Measurements from ENCODE around the gene NUTM1.

The NUTM1 gene, protein sequence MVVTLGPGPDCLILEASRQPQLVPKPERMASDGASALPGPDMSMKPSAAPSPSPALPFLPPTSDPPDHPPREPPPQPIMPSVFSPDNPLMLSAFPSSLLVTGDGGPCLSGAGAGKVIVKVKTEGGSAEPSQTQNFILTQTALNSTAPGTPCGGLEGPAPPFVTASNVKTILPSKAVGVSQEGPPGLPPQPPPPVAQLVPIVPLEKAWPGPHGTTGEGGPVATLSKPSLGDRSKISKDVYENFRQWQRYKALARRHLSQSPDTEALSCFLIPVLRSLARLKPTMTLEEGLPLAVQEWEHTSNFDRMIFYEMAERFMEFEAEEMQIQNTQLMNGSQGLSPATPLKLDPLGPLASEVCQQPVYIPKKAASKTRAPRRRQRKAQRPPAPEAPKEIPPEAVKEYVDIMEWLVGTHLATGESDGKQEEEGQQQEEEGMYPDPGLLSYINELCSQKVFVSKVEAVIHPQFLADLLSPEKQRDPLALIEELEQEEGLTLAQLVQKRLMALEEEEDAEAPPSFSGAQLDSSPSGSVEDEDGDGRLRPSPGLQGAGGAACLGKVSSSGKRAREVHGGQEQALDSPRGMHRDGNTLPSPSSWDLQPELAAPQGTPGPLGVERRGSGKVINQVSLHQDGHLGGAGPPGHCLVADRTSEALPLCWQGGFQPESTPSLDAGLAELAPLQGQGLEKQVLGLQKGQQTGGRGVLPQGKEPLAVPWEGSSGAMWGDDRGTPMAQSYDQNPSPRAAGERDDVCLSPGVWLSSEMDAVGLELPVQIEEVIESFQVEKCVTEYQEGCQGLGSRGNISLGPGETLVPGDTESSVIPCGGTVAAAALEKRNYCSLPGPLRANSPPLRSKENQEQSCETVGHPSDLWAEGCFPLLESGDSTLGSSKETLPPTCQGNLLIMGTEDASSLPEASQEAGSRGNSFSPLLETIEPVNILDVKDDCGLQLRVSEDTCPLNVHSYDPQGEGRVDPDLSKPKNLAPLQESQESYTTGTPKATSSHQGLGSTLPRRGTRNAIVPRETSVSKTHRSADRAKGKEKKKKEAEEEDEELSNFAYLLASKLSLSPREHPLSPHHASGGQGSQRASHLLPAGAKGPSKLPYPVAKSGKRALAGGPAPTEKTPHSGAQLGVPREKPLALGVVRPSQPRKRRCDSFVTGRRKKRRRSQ

DNA sequence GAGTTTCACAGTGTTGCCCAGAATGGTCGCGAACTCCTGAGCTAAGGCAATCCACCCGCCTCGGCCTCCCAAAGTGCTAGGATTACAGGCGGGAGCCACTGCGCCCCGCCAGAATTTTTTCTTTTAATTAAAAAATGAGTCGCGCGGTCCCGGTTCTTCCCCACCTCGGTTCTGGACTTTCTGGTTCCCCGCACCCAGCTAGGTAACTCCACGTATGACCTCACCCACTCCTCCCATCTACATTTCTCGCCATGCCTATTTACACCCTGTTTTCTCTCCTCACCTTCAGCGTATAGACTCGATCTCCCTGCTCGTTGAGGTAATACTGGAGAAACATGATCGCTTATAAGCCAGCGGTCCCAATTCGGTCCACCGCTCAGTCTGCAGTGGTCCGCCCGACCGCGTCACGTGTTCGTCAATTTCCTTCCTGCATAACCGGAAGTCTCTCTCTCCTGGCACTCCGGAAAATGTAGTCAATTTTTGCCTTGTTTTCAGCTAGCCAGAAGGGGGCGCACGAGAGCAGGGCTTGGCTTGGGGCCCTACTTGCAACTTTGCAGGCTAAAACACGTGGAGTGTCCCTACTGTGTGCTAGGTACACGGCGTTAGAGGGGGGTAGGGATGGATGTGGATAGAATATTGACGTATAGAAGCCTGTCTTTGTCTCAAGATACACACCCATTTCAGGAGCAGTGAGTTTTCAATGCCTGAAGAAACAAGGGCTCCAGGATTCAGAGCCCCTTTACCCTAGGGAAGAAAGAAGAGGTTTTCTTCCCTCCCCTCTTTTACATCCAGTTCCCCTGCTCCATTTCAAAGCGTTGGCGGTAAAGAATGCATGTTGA is at the start of gene NUTM1, which contains the start of gene NOP10:
TSS of gene NUTM1 (plus strand) at position 579 of the 839 bp plus-strand sequence. CDS start 382 bp downstream, outside the sequence.
TSS of gene NOP10 (minus strand) at position 400 of the 839 bp plus-strand sequence. CDS start at position 337, 63 bp downstream.
- no peak within 1 kb of the TSS for H3K27ac Mint-ChIP-seq
- H3K9me3 Mint-ChIP-seq: no peaks in the 10 kb centered on the region
- peaks cover 9% of the 10 kb centered on the region for H3K36me3 Mint-ChIP-seq
- H3K4me3 Mint-ChIP-seq: peak within 1 kb of the TSS; percentile 84
- ATAC-seq (ENCODE audit: low read depth) (peak; percentile 91), DNase-seq (ENCODE audit: low spot score in 2 of 2) (peak; percentile 93 to 96)
- no peaks in the 10 kb centered on the region for H3K27me3 Mint-ChIP-seq
- peaks cover 9% of the 10 kb centered on the region for H3K4me1 Mint-ChIP-seq

DNA sequence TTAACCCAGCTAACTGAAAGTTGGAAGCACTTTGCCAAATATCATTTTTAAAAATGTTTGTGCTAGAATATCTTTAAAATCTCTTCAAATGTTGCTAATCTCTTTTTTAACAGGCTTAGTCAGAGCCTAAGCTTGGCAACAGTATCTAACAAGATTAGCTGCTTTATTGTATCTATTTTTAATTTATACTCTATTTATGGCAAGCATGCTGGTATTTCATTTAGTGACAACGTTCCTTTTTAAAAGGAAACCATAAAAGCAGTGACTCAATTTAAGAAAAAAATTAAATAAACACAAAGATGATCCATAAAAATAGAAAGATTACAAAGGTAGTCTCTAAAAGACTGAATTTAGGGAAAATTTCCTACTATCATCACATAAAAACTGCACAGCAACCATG is 46.1 kb upstream of the NUTM1 start:
- no peak overlapping the region for H3K4me3 Mint-ChIP-seq
- H3K27ac Mint-ChIP-seq: no peak overlapping the region
- ATAC-seq (ENCODE audit: low read depth) (no peak), DNase-seq (ENCODE audit: low spot score in 2 of 2) (no peak)
- H3K9me3 Mint-ChIP-seq: no peaks in the 10 kb centered on the region
- H3K4me1 Mint-ChIP-seq: peaks cover 33% of the 10 kb centered on the region
- H3K36me3 Mint-ChIP-seq: peaks cover 13% of the 10 kb centered on the region
- H3K27me3 Mint-ChIP-seq: no peaks in the 10 kb centered on the region

DNA sequence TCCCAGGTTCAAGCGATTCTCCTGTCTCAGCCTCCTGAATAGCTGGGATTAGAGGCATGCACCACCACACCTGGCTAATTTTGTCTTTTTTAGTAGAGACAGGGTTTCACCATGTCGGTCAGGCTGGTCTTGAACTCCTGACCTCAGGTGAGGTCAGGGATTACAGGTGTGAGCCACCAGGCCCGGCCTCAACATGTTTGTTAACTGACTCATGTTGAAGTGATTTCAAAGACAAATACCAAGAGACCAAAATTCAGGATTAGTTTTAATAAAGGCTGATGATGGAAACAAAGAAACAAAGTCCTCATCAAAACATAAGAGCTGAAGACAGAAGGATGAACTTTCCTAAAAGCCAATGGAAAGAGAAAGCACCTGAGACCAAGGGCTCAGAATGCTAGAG is 42.1 kb upstream of the NUTM1 start:
- H3K4me3 Mint-ChIP-seq: no peak overlapping the region
- DNase-seq (ENCODE audit: low spot score in 2 of 2): no peak
- H3K36me3 Mint-ChIP-seq: peaks cover 14% of the 10 kb centered on the region
- H3K27me3 Mint-ChIP-seq: no peaks in the 10 kb centered on the region
- H3K9me3 Mint-ChIP-seq: no peaks in the 10 kb centered on the region
- ATAC-seq (ENCODE audit: low read depth): no peak
- no peak overlapping the region for H3K27ac Mint-ChIP-seq
- peaks cover 48% of the 10 kb centered on the region for H3K4me1 Mint-ChIP-seq

DNA sequence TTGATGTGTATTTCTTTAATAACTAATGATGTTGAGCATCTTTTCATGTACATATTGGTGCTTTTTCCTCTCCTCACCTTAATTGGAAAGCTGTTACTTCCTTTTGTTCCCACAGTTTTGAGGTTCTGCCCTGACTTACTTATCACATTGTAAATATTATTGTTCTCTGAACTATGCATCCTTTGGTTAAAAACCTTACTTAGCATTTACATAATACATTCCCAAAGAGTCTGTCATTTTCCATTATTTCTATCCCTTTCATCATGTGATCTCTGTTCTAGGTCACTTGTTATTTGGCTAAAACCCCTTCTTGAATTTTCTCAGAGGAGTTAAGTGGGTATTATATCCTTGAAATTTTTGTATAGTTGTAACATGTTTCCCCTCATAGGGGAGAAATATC is 38.5 kb upstream of the NUTM1 start:
- Mint-ChIP-seq H3K36me3 (peaks cover 21% of the 10 kb centered on the region), H3K9me3 (peaks cover 2% of the 10 kb centered on the region), H3K27ac (peak overlapping the region; percentile 21), H3K4me1 (peaks cover 37% of the 10 kb centered on the region), H3K4me3 (no peak overlapping the region), H3K27me3 (no peaks in the 10 kb centered on the region)
- DNase-seq (ENCODE audit: low spot score in 2 of 2) (no peak), ATAC-seq (ENCODE audit: low read depth) (no peak)

DNA sequence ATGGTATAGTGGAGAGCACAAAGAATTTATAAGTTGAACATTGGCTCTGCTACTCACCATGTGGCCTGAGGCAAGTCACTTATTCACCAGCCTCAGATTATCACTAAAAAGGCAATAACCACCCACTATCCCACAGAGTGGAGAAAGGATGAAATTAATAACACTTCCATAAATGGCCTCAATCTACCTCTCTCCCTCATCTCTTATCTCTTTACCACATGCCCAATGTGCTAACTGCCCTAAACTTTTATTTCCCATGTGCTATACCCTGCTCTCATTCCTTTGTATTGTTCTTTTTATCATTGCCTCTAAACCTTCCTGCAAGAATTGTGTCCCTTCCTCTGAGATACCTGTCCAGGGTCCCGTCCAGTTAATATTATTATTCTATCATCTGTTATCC is 31.6 kb upstream of the NUTM1 start:
- Mint-ChIP-seq H3K27me3 (no peaks in the 10 kb centered on the region), H3K9me3 (peaks cover 2% of the 10 kb centered on the region), H3K27ac (no peak overlapping the region), H3K36me3 (peaks cover 25% of the 10 kb centered on the region), H3K4me1 (peaks cover 26% of the 10 kb centered on the region), H3K4me3 (no peak overlapping the region)
- ATAC-seq (ENCODE audit: low read depth) (no peak), DNase-seq (ENCODE audit: low spot score in 2 of 2) (no peak)

DNA sequence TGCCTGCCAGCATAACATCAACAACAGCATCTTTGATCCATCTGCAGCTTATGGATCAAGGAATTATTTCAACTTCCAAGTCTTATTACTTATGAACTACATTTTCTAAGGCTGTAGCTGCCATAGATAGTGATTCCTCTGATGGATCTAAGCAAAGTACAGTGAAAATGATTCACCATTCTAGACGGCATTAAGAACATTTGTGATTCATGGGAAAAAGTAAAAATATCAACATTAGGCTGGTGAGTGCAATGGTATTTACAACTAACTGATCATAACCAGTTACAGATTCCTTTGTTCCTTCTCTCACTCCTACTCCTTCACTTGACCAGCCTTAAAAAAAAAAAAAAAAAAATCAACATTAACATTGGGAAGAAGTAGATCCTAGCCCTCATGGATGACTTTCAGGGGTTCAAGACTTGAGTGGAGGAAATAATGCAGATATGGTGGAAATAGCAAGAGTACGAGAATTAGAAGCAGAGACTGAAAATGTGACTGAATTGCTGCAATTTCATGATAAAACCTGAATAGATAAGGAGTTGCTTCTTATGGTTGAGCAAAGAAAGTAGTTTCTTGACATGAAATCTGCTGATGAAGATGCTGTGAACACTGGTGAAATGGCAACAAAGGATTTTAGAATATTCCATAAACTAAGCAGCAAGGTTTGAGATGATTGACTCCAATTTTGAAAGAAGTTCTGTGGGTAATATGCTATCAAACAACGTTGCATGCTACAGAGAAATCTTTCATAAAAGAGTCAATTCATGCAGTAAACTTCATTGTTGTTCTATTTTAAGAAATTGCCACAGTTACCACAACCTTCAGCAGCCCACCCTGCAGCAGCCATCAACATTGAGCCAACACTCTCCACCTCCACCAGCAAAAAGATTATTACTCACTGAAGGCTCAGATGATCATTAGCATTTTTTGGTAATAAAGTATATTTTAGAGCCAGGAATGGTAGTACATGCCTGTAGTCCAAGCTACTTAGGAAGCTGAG is 28.3 kb upstream of the NUTM1 start:
- no peak overlapping the region for H3K4me3 Mint-ChIP-seq
- peaks cover 17% of the 10 kb centered on the region for H3K36me3 Mint-ChIP-seq
- no peaks in the 10 kb centered on the region for H3K9me3 Mint-ChIP-seq
- DNase-seq (ENCODE audit: low spot score in 2 of 2) (no peak), ATAC-seq (ENCODE audit: low read depth) (no peak)
- H3K4me1 Mint-ChIP-seq: peaks cover 28% of the 10 kb centered on the region
- H3K27me3 Mint-ChIP-seq: no peaks in the 10 kb centered on the region
- H3K27ac Mint-ChIP-seq: peak overlapping the region; percentile 24

DNA sequence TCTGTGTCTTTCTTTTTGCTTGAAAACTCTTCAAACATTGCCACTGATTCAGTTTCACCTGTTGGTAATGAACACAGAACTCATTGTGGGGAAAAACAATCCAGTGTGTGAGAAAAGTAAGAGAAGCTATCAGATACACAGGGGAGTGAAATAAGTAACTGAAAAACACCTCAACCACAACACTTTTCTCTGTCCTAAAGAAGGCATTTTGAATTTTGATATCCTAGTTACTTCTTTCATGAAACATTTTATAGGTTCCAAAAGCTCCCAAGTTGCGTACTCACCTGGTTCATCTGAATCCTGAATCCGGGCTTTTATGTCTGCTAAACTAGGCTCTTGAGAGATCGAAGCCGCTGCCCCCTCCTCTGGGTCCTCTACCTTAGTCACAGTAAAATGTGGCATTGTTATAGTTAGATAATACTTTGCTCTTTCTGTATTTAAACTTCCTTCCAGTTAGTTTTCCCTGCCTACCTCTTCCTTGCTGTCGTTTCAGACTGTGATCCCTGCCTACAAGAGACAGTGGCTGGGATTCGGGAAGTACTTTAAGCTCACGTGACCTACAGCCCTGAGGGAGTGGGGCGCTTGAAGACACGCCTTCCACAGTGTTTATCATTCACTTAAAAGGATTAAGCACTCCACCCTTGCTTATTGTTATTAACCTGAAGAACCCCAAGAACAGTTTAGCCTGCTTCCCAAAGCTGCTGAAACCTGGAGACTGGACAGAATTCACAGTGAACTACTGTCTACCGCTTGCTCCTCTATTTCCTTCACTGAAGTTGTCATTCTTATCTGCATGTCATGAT is 24.6 kb upstream of the NUTM1 start:
- ATAC-seq (ENCODE audit: low read depth) (peak; percentile 87), DNase-seq (ENCODE audit: low spot score in 2 of 2) (no peak)
- Mint-ChIP-seq H3K27me3 (no peaks in the 10 kb centered on the region), H3K27ac (peak overlapping the region; percentile 82), H3K4me3 (peak overlapping the region; percentile 97), H3K9me3 (peaks cover 2% of the 10 kb centered on the region), H3K36me3 (peaks cover 16% of the 10 kb centered on the region), H3K4me1 (peaks cover 31% of the 10 kb centered on the region)

DNA sequence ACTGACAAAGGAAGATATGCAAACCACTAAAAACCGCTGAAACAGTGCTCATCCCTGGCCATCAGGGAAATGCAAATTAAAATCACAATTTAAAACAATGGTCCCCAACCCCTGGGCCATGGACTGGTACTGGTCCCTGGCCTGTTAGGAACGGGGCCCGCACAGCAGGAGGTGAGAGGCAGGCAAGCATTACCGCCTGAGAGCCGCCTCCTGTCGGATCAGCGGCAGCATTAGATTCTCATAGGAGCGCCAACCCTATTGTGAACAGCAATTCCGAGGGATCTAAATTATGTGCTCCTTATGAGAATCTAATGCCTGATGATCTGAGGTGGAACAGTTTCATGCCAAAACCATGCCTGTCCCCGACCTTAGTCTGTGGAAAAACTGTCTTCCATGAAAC is 19.9 kb upstream of the NUTM1 start:
- Mint-ChIP-seq H3K36me3 (peaks cover 9% of the 10 kb centered on the region), H3K27ac (no peak overlapping the region), H3K4me1 (peaks cover 34% of the 10 kb centered on the region), H3K27me3 (no peaks in the 10 kb centered on the region), H3K4me3 (no peak overlapping the region), H3K9me3 (peaks cover 2% of the 10 kb centered on the region)
- no peak for DNase-seq (ENCODE audit: low spot score in 2 of 2)
- ATAC-seq (ENCODE audit: low read depth): no peak

DNA sequence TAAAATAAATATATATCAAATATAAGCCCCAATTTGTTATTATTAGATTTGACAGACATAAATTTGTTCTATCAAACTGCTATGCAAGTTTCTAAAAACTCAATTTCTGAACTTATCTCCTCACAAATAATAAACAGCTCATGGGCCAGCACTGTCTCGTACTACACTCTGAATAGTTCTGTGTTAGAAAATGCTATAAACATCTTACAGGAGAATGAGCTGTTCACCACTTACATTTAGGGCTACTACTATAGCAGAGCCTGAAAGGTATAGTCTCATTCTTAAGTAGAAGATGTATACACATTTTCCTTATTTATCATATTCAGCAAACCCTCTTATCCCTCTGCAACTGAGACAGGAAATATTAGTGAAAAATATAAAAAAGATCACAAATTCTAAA is 18.2 kb upstream of the NUTM1 start:
- ATAC-seq (ENCODE audit: low read depth) (no peak), DNase-seq (ENCODE audit: low spot score in 2 of 2) (no peak)
- H3K27ac Mint-ChIP-seq: peak overlapping the region; percentile 38
- H3K4me1 Mint-ChIP-seq: peaks cover 36% of the 10 kb centered on the region
- H3K9me3 Mint-ChIP-seq: peaks cover 2% of the 10 kb centered on the region
- H3K27me3 Mint-ChIP-seq: no peaks in the 10 kb centered on the region
- H3K4me3 Mint-ChIP-seq: no peak overlapping the region
- H3K36me3 Mint-ChIP-seq: peaks cover 9% of the 10 kb centered on the region

DNA sequence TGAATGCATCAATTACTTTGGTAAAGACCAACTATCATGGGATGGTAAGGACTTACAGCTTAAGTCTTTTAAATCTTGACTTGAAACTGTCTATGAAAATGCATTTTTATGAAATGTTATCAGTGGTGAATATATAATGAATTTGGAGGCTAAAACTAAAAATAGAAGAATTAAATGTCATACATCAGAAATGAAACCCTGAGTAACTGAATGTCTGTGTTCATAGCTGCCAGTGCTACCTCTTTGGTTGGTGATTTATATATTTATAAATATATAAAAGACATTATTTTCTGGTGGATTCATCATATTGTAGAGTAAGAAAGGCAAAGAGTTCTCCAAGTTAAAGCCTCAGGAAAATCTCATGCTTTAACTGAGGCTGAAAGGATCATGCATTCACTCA is 17.7 kb upstream of the NUTM1 start:
- Mint-ChIP-seq H3K4me1 (peaks cover 35% of the 10 kb centered on the region), H3K36me3 (peaks cover 10% of the 10 kb centered on the region), H3K4me3 (no peak overlapping the region), H3K9me3 (peaks cover 2% of the 10 kb centered on the region), H3K27ac (peak overlapping the region; percentile 38), H3K27me3 (no peaks in the 10 kb centered on the region)
- ATAC-seq (ENCODE audit: low read depth): no peak
- no peak for DNase-seq (ENCODE audit: low spot score in 2 of 2)

DNA sequence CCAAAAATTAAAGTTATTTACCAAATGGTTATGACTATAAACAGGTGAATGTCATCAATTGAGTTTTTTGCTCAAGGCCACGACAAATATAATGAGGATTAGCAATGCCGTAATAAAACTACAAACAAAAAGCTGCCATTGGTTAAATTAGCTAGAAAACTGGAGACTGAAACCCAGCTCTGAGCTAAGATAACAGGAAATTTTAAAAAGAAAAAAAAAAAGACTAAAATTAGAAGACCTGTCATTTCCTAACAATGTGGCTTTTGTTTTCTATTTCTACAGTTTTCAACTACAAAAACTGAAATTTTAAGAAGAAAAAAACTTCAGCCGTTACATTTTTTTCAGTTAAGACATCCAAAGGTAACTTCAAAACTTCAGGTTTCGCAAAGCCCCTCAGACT is 15.2 kb upstream of the NUTM1 start:
- ATAC-seq (ENCODE audit: low read depth): peak; percentile 23
- peak overlapping the region; percentile 24 for H3K4me3 Mint-ChIP-seq
- peaks cover 36% of the 10 kb centered on the region for H3K4me1 Mint-ChIP-seq
- peaks cover 8% of the 10 kb centered on the region for H3K36me3 Mint-ChIP-seq
- no peak for DNase-seq (ENCODE audit: low spot score in 2 of 2)
- peaks cover 1% of the 10 kb centered on the region for H3K9me3 Mint-ChIP-seq
- H3K27ac Mint-ChIP-seq: peak overlapping the region; percentile 70
- no peaks in the 10 kb centered on the region for H3K27me3 Mint-ChIP-seq

DNA sequence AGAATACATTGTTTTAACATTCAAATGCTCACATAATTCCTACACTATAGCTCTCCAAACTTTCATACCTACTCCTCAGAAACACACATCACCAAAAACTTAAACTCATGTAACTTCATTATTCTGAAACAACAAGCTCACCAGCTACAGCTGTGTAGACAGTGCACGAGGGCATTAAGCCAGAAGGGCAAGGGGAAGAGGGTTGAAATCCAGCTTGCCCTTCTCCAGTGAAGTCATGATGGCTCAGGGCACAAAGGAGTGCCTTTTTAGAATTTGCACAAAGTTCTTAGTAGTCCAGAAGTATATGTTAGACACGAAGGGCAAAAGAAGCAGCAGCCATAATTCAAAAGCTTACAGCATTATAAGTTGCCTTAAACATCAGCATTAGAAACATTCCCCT is 14.1 kb upstream of the NUTM1 start:
- H3K9me3 Mint-ChIP-seq: no peaks in the 10 kb centered on the region
- DNase-seq (ENCODE audit: low spot score in 2 of 2) (no peak), ATAC-seq (ENCODE audit: low read depth) (no peak)
- peak overlapping the region; percentile 19 for H3K4me3 Mint-ChIP-seq
- peak overlapping the region; percentile 70 for H3K27ac Mint-ChIP-seq
- H3K36me3 Mint-ChIP-seq: peaks cover 7% of the 10 kb centered on the region
- H3K4me1 Mint-ChIP-seq: peaks cover 36% of the 10 kb centered on the region
- H3K27me3 Mint-ChIP-seq: no peaks in the 10 kb centered on the region

All from memory B cell (primary cell).